ENCODE results near the gene MAPK10. TPM values are rescaled to one million over a fixed set of nuclear protein-coding genes. Genes with fewer than 3 reads are reported as not detected.
"Not testable (repeated sequence)": the region's sequence is repeated elsewhere in the genome, so short reads cannot be mapped to it uniquely, and the experiment has no call there.

The MAPK10 gene
- total and polyA plus RNA-seq, 9 donors, result 1.9 to 5.6 (median 3.1) TPM

GRCh38 chr4:86178211-86178610 lies 181.6 kb downstream of the MAPK10 start:
- H3K4me3 ChIP-seq (ENCODE audit: low read length), result no peak overlapping the region
- H3K27ac ChIP-seq (ENCODE audit: low read length), result no peak overlapping the region
- no peaks in the 10 kb centered on the region for H3K9me3 ChIP-seq (replicated peaks; ENCODE audit: control insufficient read depth, low read depth, low read length)
- no peaks in the 10 kb centered on the region for H3K27me3 ChIP-seq (ENCODE audit: control insufficient read depth, insufficient read depth, low read length)
- no peaks in the 10 kb centered on the region for H3K36me3 ChIP-seq (ENCODE audit: control insufficient read depth, insufficient read depth, low read length)
- H3K4me1 ChIP-seq (ENCODE audit: control insufficient read depth, insufficient read depth, low read length), result no peaks in the 10 kb centered on the region
- DNase-seq, result no peak

- Histone ChIP-seq H3K9me3 (replicated peaks; ENCODE audit: control insufficient read depth, low read depth, low read length) (no peaks in the 10 kb centered on the region), H3K27me3 (ENCODE audit: control insufficient read depth, insufficient read depth, low read length) (no peaks in the 10 kb centered on the region), H3K4me3 (ENCODE audit: low read length) (no peak overlapping the region), H3K27ac (ENCODE audit: low read length) (no peak overlapping the region), H3K36me3 (ENCODE audit: control insufficient read depth, insufficient read depth, low read length) (no peaks in the 10 kb centered on the region), H3K4me1 (ENCODE audit: control insufficient read depth, insufficient read depth, low read length) (no peaks in the 10 kb centered on the region)
- no peak for DNase-seq
- no CpG with 5 or more reads among the region's 1 CpG for WGBS (ENCODE audit: insufficient coverage)
Measured at GRCh38 chr4:86174506-86174905, 185.3 kb downstream of the MAPK10 start.

GRCh38 chr4:86168335-86168734 lies 191.5 kb downstream of the MAPK10 start:
- H3K27ac ChIP-seq (ENCODE audit: low read length); H3K4me3 ChIP-seq (ENCODE audit: low read length); DNase-seq; H3K27me3 ChIP-seq (ENCODE audit: control insufficient read depth, insufficient read depth, low read length); H3K4me1 ChIP-seq (ENCODE audit: control insufficient read depth, insufficient read depth, low read length); H3K36me3 ChIP-seq (ENCODE audit: control insufficient read depth, insufficient read depth, low read length); H3K9me3 ChIP-seq (replicated peaks; ENCODE audit: control insufficient read depth, low read depth, low read length): not testable (repeated sequence)
- WGBS (ENCODE audit: insufficient coverage), result no CpG with 5 or more reads among the region's 10 CpGs

GRCh38 chr4:86160426-86160825 lies 199.4 kb downstream of the MAPK10 start:
- H3K27ac ChIP-seq (ENCODE audit: low read length), result no peak overlapping the region

DNA sequence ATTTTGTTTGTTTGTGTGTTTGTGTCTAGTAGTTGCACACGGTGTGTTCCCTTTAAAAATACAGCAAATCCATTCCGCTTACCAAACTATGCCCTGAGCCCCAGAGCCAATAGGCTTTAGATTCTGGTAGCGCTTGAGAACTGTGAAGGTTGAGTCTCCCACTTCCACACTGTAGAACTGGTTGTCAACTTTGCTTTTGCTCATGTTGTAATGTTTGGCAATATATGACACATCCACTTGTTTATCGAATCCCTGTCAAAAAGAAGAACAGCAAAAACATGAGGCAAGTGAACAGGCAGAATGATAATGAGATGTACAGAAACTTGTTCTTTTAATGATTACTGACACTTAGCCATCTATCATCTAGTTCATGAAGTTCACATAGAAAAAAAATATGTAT lies 200.6 kb downstream of the MAPK10 start:
- WGBS (ENCODE audit: insufficient coverage), result no CpG with 5 or more reads among the region's 4 CpGs
- Histone ChIP-seq H3K27ac (ENCODE audit: low read length) (no peak overlapping the region), H3K27me3 (ENCODE audit: control insufficient read depth, insufficient read depth, low read length) (no peaks in the 10 kb centered on the region), H3K9me3 (replicated peaks; ENCODE audit: control insufficient read depth, low read depth, low read length) (no peaks in the 10 kb centered on the region), H3K4me3 (ENCODE audit: low read length) (no peak overlapping the region), H3K4me1 (ENCODE audit: control insufficient read depth, insufficient read depth, low read length) (no peaks in the 10 kb centered on the region), H3K36me3 (ENCODE audit: control insufficient read depth, insufficient read depth, low read length) (no peaks in the 10 kb centered on the region)
- DNase-seq, result no peak

More at GRCh38 chr4:86160426-86160825, 199.4 kb downstream of the MAPK10 start:
- H3K4me3 ChIP-seq (ENCODE audit: low read length), result no peak overlapping the region
- no peaks in the 10 kb centered on the region for H3K4me1 ChIP-seq (ENCODE audit: control insufficient read depth, insufficient read depth, low read length)
- H3K36me3 ChIP-seq (ENCODE audit: control insufficient read depth, insufficient read depth, low read length), result no peaks in the 10 kb centered on the region
- no peak for DNase-seq
- H3K9me3 ChIP-seq (replicated peaks; ENCODE audit: control insufficient read depth, low read depth, low read length), result no peaks in the 10 kb centered on the region
- no peaks in the 10 kb centered on the region for H3K27me3 ChIP-seq (ENCODE audit: control insufficient read depth, insufficient read depth, low read length)
- no CpG with 5 or more reads among the region's 2 CpGs for WGBS (ENCODE audit: insufficient coverage)

GRCh38 chr4:86156531-86156930 lies 203.3 kb downstream of the MAPK10 start:
- no peak for DNase-seq
- H3K27ac ChIP-seq (ENCODE audit: low read length), result no peak overlapping the region
- no peaks in the 10 kb centered on the region for H3K36me3 ChIP-seq (ENCODE audit: control insufficient read depth, insufficient read depth, low read length)
- no peaks in the 10 kb centered on the region for H3K9me3 ChIP-seq (replicated peaks; ENCODE audit: control insufficient read depth, low read depth, low read length)
- no peak overlapping the region for H3K4me3 ChIP-seq (ENCODE audit: low read length)
- H3K4me1 ChIP-seq (ENCODE audit: control insufficient read depth, insufficient read depth, low read length), result no peaks in the 10 kb centered on the region
- 78% methylated on average over 1 of the region's 2 CpGs for WGBS (ENCODE audit: insufficient coverage)
- H3K27me3 ChIP-seq (ENCODE audit: control insufficient read depth, insufficient read depth, low read length), result no peaks in the 10 kb centered on the region

DNA sequence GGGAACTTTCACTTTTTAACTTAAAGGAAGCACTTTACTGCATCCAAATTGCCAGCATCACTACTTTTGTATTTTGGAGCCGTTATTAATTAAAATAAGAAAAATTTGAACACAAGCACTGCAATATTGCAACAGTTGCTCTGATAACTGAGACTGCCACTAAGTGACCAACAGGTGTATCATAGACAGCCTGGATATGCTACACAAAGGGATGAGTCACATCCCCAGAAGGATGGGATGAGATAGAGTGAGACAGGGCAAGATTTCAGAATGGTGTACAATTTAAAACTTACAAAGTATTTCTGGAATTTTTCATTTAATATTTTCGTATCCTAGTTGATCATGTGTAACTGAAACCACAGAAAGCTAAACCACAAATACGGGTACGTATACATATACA lies 204.1 kb downstream of the MAPK10 start:
- WGBS (ENCODE audit: insufficient coverage), result no CpG with 5 or more reads among the region's 4 CpGs
- H3K27me3 ChIP-seq (ENCODE audit: control insufficient read depth, insufficient read depth, low read length), result no peaks in the 10 kb centered on the region
- no peak overlapping the region for H3K27ac ChIP-seq (ENCODE audit: low read length)
- H3K4me1 ChIP-seq (ENCODE audit: control insufficient read depth, insufficient read depth, low read length), result no peaks in the 10 kb centered on the region
- no peak overlapping the region for H3K4me3 ChIP-seq (ENCODE audit: low read length)
- DNase-seq, result no peak
- H3K36me3 ChIP-seq (ENCODE audit: control insufficient read depth, insufficient read depth, low read length), result no peaks in the 10 kb centered on the region
- H3K9me3 ChIP-seq (replicated peaks; ENCODE audit: control insufficient read depth, low read depth, low read length), result no peaks in the 10 kb centered on the region

GRCh38 chr4:86152454-86152853 lies 207.4 kb downstream of the MAPK10 start:
- H3K36me3 ChIP-seq (ENCODE audit: control insufficient read depth, insufficient read depth, low read length), result no peaks in the 10 kb centered on the region
- DNase-seq, result no peak
- H3K27me3 ChIP-seq (ENCODE audit: control insufficient read depth, insufficient read depth, low read length), result no peaks in the 10 kb centered on the region
- H3K4me3 ChIP-seq (ENCODE audit: low read length), result no peak overlapping the region
- no CpG with 5 or more reads among the region's 2 CpGs for WGBS (ENCODE audit: insufficient coverage)
- no peaks in the 10 kb centered on the region for H3K9me3 ChIP-seq (replicated peaks; ENCODE audit: control insufficient read depth, low read depth, low read length)
- no peaks in the 10 kb centered on the region for H3K4me1 ChIP-seq (ENCODE audit: control insufficient read depth, insufficient read depth, low read length)
- H3K27ac ChIP-seq (ENCODE audit: low read length), result no peak overlapping the region

GRCh38 chr4:86151196-86151595 lies 208.7 kb downstream of the MAPK10 start:
- no peaks in the 10 kb centered on the region for H3K27me3 ChIP-seq (ENCODE audit: control insufficient read depth, insufficient read depth, low read length)
- no peak overlapping the region for H3K27ac ChIP-seq (ENCODE audit: low read length)
- no peak overlapping the region for H3K4me3 ChIP-seq (ENCODE audit: low read length)
- no peaks in the 10 kb centered on the region for H3K36me3 ChIP-seq (ENCODE audit: control insufficient read depth, insufficient read depth, low read length)
- no peaks in the 10 kb centered on the region for H3K9me3 ChIP-seq (replicated peaks; ENCODE audit: control insufficient read depth, low read depth, low read length)
- DNase-seq, result no peak
- no peaks in the 10 kb centered on the region for H3K4me1 ChIP-seq (ENCODE audit: control insufficient read depth, insufficient read depth, low read length)
- 47% methylated on average over 3 of the region's 3 CpGs for WGBS (ENCODE audit: insufficient coverage)

DNA sequence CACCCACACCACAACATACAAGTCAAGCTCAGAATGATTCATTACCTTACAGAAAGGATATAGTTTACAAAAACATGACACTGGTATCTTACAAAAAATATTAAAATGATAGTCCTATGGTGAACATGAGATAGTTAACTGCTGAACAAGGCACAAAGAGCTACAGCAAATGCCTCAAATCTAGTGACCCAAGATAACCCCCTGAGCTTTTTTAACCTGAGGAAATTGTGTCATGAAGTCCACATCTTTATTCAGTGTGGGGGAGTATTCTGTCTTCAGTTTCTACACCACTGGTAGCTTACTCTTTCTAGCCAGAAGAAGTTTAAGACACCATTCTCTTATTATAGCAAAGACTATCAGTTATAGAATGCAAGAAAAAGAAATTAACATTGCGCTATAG lies 218.7 kb downstream of the MAPK10 start:
- H3K27me3 ChIP-seq (ENCODE audit: control insufficient read depth, insufficient read depth, low read length), result no peaks in the 10 kb centered on the region
- H3K27ac ChIP-seq (ENCODE audit: low read length), result no peak overlapping the region
- WGBS (ENCODE audit: insufficient coverage), result no CpG with 5 or more reads among the region's 1 CpG
- H3K4me1 ChIP-seq (ENCODE audit: control insufficient read depth, insufficient read depth, low read length), result no peaks in the 10 kb centered on the region
- H3K36me3 ChIP-seq (ENCODE audit: control insufficient read depth, insufficient read depth, low read length), result no peaks in the 10 kb centered on the region
- H3K4me3 ChIP-seq (ENCODE audit: low read length), result no peak overlapping the region
- DNase-seq, result no peak
- H3K9me3 ChIP-seq (replicated peaks; ENCODE audit: control insufficient read depth, low read depth, low read length), result no peaks in the 10 kb centered on the region

DNA sequence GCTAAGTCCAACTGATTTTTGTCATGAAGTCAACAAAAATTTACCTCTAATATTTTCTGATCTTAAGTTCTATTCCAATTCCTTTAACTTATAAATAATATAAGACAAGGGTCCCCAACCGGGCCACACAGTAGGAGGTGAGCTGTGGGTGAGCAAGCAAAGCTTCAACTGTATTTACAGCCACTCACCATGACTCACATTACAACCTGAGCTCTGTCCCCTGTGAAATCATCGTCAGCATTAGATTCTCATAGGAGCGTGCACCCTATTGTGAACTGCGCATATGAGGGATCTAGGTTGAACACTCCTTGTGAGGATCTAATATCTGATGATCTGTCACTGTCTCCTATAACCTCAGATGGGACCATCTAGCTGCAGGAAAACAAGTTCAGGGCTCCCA lies 227.4 kb downstream of the MAPK10 start:
- no peaks in the 10 kb centered on the region for H3K27me3 ChIP-seq (ENCODE audit: control insufficient read depth, insufficient read depth, low read length)
- 75% methylated on average over 2 of the region's 4 CpGs for WGBS (ENCODE audit: insufficient coverage)
- H3K4me1 ChIP-seq (ENCODE audit: control insufficient read depth, insufficient read depth, low read length), result no peaks in the 10 kb centered on the region
- no peak for DNase-seq
- no peak overlapping the region for H3K4me3 ChIP-seq (ENCODE audit: low read length)
- H3K36me3 ChIP-seq (ENCODE audit: control insufficient read depth, insufficient read depth, low read length), result no peaks in the 10 kb centered on the region
- H3K27ac ChIP-seq (ENCODE audit: low read length), result no peak overlapping the region
- no peaks in the 10 kb centered on the region for H3K9me3 ChIP-seq (replicated peaks; ENCODE audit: control insufficient read depth, low read depth, low read length)
